GM10248 (cell line): ENCODE data around the gene FAM167B.

Experiments used
- CTCF ChIA-PET: fragments of 300-600 bp; sonication (Branson Sonifier 250); formaldehyde crosslinking; extraction: SDS; loops from one replicate; lab custom pipeline; 2021; ENCODE audit warnings: antibody characterized with exemption; lab: Yijun Ruan, JAX
- POLR2A ChIA-PET: fragments of 350-650 bp; sonication (Branson Sonifier 250); formaldehyde crosslinking; extraction: SDS; loops from one replicate; lab custom pipeline; 2020; ENCODE audit warnings: antibody characterized with exemption; lab: Yijun Ruan, JAX
- DNase-seq: peaks from one replicate; pipeline ENCODE4 v3.0.0; 2012; ENCODE audit errors: extremely low spot score
- CTCF ChIP-seq: IDR thresholded peaks from 2 replicates; pipeline ENCODE4 v1.5.1; 2012; ENCODE audit warnings: mild to moderate bottlenecking, low read depth; ENCODE audit errors: extremely low read depth, missing control alignments, control extremely low read depth

The FAM167B gene

GRCh38 chr1:32221581-32221979 is 25.4 kb upstream of the FAM167B start:
- ChIA-PET CTCF (interaction anchor here (1.0 kb wide), 1 partner anchor 11 kb away, joined by 3 read pairs; no protein-coding TSS in a partner anchor), POLR2A (no interaction called here)

GRCh38 chr1:32221980-32222755 is 24.9 kb upstream of the FAM167B start, which contains the start of the genes EIF3I and TMEM234:
Gene EIF3I, plus strand, starts transcription at chr1:32222407. Its CDS starts 35 bp downstream, at chr1:32222442.
Gene TMEM234, minus strand, starts transcription at chr1:32222353. Its CDS starts 31 bp downstream, at chr1:32222322.
- ChIA-PET CTCF (interaction anchor here (1.0 to 1.5 kb wide), 2 partner anchors 12 to 26 kb away, joined by 3 to 6 read pairs; no protein-coding TSS in a partner anchor), POLR2A (no interaction called here)
- DNase-seq, result peak; percentile 96
- no peak for TF ChIP-seq CTCF

More at GRCh38 chr1:32221581-32221979, 25.4 kb upstream of the FAM167B start:
- DNase-seq, result no peak
- no peak for TF ChIP-seq CTCF

- ChIA-PET CTCF (interaction anchor here (1.0 to 1.5 kb wide), 5 partner anchors 12 to 93 kb away, joined by 3 to 6 read pairs (median 3); no protein-coding TSS in a partner anchor), POLR2A (interaction anchor here (0.9 to 1.1 kb wide), 2 partner anchors 19 to 96 kb away, joined by 3 read pairs; no protein-coding TSS in a partner anchor)
- no peak for TF ChIP-seq CTCF
- no peak for DNase-seq
Observed at GRCh38 chr1:32223683-32224082, 23.3 kb upstream of the FAM167B start.

GRCh38 chr1:32224285-32224684 is 22.7 kb upstream of the FAM167B start:
- no peak for TF ChIP-seq CTCF

GRCh38 chr1:32228771-32229170 is 18.3 kb upstream of the FAM167B start:
- POLR2A ChIA-PET, result interaction anchor here (1.0 to 1.3 kb wide), 2 partner anchors 105 to 108 kb away, joined by 3 to 4 read pairs; partner anchors contain the start of gene MARCKSL1
- TF ChIP-seq CTCF, result no peak
- CTCF ChIA-PET, result interaction anchor here (1.1 to 5.0 kb wide), 4 partner anchors 12 to 89 kb away, joined by 4 to 25 read pairs (median 18); no protein-coding TSS in a partner anchor
- DNase-seq, result no peak

More at GRCh38 chr1:32224285-32224684, 22.7 kb upstream of the FAM167B start:
- ChIA-PET POLR2A (interaction anchor here (0.6 kb wide), 1 partner anchor 52 kb away, joined by 3 read pairs; no protein-coding TSS in a partner anchor), CTCF (interaction anchor here (0.8 to 1.4 kb wide), 4 partner anchors 9 to 26 kb away, joined by 3 to 4 read pairs (median 3); no protein-coding TSS in a partner anchor)
- no peak for DNase-seq

GRCh38 chr1:32231843-32232432 is 15.1 kb upstream of the FAM167B start:
- CTCF ChIA-PET, result interaction anchor here (0.7 to 5.0 kb wide), 7 partner anchors 9 to 169 kb away, joined by 3 to 22 read pairs (median 5); no protein-coding TSS in a partner anchor
- POLR2A ChIA-PET, result interaction anchor here (0.5 to 1.2 kb wide), 3 partner anchors 9 to 124 kb away, joined by 3 to 6 read pairs (median 5); partner anchors contain the start of gene KPNA6
- DNase-seq, result no peak
- no peak for TF ChIP-seq CTCF
